ENCODE data around the gene SYCE1.
A peak's percentile ranks its signal among the peaks of the same experiment; 100 is the strongest.
"Not testable (repeated sequence)": the region's sequence is repeated elsewhere in the genome, so short reads cannot be mapped to it uniquely, and the experiment has no call there.

SYCE1 gene, protein sequence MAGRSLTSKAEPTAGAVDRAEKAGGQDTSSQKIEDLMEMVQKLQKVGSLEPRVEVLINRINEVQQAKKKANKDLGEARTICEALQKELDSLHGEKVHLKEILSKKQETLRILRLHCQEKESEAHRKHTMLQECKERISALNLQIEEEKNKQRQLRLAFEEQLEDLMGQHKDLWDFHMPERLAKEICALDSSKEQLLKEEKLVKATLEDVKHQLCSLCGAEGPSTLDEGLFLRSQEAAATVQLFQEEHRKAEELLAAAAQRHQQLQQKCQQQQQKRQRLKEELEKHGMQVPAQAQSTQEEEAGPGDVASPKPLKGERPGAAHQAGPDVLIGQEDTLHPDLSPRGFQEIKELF

GRCh38 chr10:133565441-133566294, at the start of gene SYCE1:
Gene SYCE1 (minus strand): TSS chr10:133565583. CDS start chr10:133565529, 54 bp downstream.
- peak in 6 of 10 donors; percentile 26 to 92 (median 63) for DNase-seq

DNA sequence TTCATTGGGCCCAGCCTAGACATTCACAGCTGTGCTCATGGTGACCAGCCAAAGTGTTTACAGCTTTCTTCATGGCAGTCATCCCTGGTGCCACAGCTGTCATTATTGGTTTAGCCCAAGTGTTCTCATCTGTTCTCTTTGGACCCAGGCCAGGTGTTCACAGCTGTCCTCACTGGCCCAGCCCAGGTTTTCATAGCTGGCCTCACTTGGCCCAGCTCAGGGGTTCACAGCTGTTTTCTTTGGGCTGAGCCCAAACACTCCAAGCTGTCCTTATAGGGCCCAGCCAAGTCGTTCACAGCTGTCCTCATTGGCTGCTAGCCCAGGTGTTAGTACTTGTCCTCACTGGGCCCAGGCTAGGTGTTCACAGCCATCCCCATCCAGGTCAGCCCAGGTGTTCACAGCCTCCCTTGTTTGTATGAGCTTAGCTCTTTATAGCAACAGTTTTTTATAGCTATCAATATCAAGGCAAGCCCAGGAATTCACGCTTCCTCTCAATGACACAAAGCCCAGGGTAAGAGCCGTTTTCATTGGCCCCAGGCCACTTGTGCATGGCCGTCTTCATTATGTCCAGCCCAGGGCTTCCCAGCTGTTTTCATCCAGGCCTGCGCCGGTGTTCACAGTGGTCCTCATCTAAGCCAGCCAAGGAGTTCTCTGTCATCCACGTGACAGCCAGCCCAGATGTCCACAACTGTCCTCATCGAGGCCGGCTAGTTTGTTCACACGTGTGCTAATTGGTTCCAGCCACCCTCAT, 49.6 kb upstream of the SYCE1 start:
- intact Hi-C loops (cut with DNase I): no loop called here
- no peak for DNase-seq

More at GRCh38 chr10:133565441-133566294, at the start of gene SYCE1:
- intact Hi-C loops (cut with DNase I): no loop called here

GRCh38 chr10:133613699-133614098, 48.3 kb upstream of the SYCE1 start:
- intact Hi-C loops (cut with DNase I): no loop called here
- no peak for DNase-seq

DNA sequence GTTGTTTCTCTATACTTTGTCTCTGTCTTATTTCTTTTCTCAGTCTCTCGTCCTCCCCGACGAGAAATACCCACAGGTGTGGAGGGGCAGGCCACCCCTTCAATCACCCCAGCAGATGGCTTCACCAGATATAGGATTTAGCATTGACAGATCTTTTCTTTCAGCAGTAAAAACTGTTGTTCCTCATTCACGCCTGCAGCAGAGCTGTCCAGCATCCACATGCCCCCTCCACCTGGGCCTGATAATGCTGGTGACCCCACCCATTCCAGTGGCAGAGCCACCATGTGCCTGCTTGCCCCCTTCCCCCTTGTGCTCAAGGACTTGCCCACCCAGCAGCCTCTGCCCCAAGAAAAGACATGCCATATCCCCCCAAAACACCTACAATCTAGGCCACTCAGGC, 45.7 kb upstream of the SYCE1 start:
- intact Hi-C loops (cut with DNase I): no loop called here
- no peak for DNase-seq

- DNase-seq: no peak
- intact Hi-C loops (cut with DNase I): no loop called here
These were observed 43.5 kb upstream of the SYCE1 start for GRCh38 chr10:133608855-133609254.

GRCh38 chr10:133603434-133603833, 38.1 kb upstream of the SYCE1 start:
- intact Hi-C loops (cut with DNase I); DNase-seq: not testable (repeated sequence)

- DNase-seq: no peak
- intact Hi-C loops (cut with DNase I): no loop called here
These were observed 35.3 kb upstream of the SYCE1 start for GRCh38 chr10:133600657-133601056.

DNA sequence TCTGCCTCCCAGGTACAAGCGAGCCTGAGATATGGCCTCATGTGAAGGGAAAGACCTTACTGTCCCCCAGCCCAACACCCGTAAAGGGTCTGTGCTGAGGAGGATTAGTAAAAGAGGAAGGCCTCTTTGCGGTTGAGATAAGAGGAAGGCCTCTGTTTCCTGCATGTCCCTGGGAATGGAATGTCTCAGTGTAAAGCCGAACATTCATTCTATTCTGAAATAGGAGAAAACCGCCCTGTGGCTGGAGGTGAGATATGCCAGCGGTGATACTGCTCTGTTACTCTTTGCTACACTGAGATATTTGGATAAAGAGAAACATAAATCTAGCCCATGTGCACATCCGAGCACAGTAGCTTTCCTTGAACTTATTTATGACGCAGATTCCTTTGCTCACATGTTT, 34.5 kb upstream of the SYCE1 start:
- DNase-seq; intact Hi-C loops (cut with DNase I): not testable (repeated sequence)

DNA sequence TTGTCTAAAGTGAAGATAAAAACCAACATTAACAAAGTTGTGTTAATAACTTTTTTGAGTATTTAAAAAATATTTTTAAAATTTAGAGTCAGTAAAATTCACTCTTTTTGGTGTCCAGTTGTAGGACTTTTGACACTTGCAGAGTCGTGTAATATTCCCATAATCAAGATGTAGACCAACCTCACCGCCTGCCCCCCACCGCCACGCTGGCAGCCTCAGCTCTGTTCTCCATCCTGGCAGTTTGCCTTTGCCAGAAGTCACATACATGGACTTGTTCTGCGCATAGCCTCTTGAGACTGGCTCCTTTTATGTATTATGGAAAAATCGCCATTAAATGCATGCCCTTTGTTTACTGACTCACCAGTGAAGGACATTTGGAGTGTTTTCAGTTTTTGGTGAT, 27.3 kb upstream of the SYCE1 start:
- intact Hi-C loops (cut with DNase I): no loop called here
- peak in 1 of 10 donors; percentile 49 for DNase-seq

GRCh38 chr10:133590970-133591359, 25.6 kb upstream of the SYCE1 start:
- peak in 1 of 10 donors; percentile 75 for DNase-seq
- intact Hi-C loops (cut with DNase I): no loop called here

- intact Hi-C loops (cut with DNase I): no loop called here
- peak in 2 of 10 donors; percentile 30 to 68 for DNase-seq
These were observed 25.0 kb upstream of the SYCE1 start for GRCh38 chr10:133590226-133590969.

DNA sequence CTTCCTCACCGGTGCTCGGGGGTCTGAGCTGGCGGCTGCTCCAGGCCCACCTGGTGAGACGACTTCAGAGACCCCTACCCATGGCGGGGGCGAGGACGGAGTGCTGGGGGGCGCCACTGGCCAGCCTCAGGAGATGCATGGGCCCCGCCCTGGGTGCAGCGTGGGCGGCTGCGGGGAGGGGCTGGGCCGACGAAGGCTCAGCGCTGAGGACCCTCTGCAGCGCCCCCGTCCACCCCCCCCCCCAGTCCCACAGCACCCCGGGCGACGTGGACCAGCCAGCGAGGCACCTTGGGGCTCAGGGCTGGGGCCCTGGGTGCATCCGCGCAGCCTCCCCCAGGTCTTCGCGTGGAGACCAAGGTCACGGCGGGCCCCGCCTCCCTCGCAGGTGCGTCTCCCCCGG, 11.7 kb upstream of the SYCE1 start:
- DNase-seq; intact Hi-C loops (cut with DNase I): not testable (repeated sequence)

GRCh38 chr10:133573460-133573859, 8.1 kb upstream of the SYCE1 start:
- intact Hi-C loops (cut with DNase I); DNase-seq: not testable (repeated sequence)

DNA sequence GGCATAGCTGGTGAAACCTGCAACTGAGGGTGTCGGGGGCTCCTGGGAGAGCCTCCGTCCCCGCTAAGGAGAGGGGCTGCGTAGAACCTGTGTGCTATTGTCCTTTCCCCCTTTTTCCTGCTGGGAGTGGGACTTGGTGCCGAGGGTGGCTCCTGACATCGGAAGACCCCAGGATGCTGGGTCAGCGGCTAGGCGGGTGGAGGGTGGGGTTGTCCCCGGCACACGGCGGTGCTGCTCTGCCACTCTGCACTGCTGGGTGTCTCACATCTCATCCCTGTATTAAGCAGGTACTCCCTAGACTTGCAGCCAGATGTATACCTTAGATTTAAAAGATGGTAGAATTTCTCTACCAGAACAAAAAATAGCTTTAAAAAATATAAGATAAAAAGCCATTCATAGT, 6.7 kb upstream of the SYCE1 start:
- DNase-seq; intact Hi-C loops (cut with DNase I): not testable (repeated sequence)

DNA sequence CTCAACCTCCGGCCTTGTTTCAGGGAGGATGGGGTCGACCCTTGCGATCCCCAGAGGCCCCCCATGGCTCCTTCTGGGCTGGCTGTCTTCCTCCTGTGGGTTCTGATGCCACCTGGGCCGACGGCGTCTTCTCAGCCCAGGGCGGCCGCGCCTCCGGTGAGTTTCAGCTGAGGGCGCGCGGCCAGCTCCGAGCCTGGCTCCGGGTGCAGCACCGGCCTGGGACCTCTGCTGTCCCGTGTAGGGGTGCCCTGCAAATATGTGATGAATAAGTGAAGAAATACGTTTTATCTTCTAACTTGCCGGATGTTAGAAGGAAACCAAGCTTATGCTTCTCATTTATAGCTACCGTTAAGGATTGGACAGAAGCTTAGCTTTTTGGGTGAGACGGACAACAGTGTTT, 4.4 kb upstream of the SYCE1 start:
- intact Hi-C loops (cut with DNase I): not testable (repeated sequence)

GRCh38 chr10:133568831-133569527, 3.6 kb upstream of the SYCE1 start:
- DNase-seq: peak in 1 of 10 donors; percentile 81
- intact Hi-C loops (cut with DNase I): not testable (repeated sequence)

More for the DNA sequence above, 4.4 kb upstream of the SYCE1 start:
- DNase-seq: peak in 1 of 10 donors; percentile 81

- intact Hi-C loops (cut with DNase I): no loop called here
- DNase-seq: no peak
These were observed 2.9 kb upstream of the SYCE1 start for GRCh38 chr10:133568287-133568614.

DNA sequence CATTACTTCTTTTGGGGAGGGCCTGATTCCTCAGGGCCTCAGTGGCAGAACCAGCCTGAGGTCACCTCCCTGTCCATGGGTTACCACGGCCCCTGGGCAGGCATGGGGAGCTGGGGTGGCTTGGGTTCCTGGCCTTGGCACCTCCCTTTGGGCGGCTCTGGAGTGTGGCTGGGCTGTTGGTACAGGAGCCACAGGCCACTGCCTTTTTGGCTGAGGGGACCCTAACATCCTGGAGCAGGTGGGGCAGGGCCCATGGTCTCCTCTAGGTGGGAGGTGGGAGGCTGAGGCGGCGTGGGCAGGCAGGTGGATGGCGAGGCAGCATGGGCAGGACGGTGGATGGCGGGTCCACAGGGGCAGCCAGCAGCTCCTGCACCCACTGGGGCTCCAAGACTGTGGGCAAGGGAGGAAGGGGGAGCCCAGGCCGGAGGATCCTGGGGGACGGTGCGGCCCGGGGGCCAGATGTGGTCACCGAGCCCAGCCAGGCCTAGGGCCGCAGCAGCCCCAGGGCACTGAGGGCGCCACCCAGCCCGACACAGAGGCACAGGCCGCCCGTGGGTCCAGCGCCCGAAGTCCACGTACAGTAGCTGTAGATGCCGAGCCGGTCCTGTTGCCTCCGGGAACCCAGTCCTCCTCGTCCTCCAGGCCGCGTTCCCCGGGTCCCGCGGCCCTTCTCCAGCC, 2.4 kb upstream of the SYCE1 start:
- DNase-seq: peak in 1 of 10 donors; percentile 82
- intact Hi-C loops (cut with DNase I): no loop called here

DNA sequence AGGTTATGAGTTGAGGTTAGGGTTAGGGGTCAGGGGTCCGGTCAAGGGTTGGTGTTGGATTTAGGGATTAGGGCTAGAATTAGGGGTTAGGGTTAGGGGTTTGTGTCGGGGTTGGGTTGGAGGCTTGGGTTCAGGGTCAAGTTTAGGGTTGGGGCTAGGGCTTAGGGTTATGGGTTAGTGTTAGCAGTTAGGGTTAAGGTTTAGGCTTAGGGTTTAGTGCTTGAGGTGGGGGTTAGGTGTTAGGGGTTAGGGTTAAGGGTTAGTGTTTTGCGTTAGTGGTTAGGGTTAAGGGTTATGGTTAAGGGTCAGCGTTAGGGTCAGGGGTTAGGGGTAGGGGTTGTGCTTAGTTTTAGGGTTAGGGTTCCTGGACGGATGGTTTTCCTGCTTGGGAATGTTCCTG, 1.7 kb upstream of the SYCE1 start:
- intact Hi-C loops (cut with DNase I): no loop called here
- DNase-seq: no peak

Data from posterior cingulate gyrus (tissue), 11 donors.